ENCODE measurements around the gene RMRP.

Gene RMRP

DNA sequence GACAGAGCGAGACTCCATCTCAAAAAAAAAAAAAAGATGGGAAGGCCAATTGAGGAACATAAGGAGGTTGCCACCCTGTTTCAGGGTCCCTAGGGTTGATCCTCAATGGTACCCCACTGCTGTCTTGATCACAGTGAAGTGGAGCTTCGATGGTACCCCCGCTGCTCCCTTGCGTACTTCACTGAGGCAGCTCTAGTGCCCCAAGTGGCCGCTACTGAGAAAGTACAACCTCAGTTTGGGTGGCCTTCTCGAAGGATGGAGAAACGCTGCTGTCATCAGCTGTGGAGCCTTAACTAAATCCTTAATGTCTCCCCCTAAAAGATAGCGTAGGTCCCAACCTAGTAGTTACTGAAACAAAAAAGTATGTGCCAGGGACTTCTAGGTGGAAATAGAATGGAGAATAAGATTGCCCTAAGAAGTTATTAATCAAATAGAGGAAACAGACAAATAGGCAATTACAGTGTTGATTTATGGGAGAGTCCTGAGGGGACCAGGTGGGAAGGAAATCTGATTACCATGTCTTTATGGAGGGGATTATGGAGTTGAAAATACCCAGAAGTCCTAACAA, 46.5 kb downstream of the RMRP start:
- DNase-seq (ENCODE audit: extremely low read depth, low read depth): no peak
- no peak overlapping the region for H3K4me3 ChIP-seq (replicated peaks; ENCODE audit: low read depth, low read length)
- TF ChIP-seq, protein P1, sequence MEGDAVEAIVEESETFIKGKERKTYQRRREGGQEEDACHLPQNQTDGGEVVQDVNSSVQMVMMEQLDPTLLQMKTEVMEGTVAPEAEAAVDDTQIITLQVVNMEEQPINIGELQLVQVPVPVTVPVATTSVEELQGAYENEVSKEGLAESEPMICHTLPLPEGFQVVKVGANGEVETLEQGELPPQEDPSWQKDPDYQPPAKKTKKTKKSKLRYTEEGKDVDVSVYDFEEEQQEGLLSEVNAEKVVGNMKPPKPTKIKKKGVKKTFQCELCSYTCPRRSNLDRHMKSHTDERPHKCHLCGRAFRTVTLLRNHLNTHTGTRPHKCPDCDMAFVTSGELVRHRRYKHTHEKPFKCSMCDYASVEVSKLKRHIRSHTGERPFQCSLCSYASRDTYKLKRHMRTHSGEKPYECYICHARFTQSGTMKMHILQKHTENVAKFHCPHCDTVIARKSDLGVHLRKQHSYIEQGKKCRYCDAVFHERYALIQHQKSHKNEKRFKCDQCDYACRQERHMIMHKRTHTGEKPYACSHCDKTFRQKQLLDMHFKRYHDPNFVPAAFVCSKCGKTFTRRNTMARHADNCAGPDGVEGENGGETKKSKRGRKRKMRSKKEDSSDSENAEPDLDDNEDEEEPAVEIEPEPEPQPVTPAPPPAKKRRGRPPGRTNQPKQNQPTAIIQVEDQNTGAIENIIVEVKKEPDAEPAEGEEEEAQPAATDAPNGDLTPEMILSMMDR (IDR thresholded peaks at IDR 0.05; ENCODE audit: low read depth, low read length, missing control alignments): peak; percentile 76

DNA sequence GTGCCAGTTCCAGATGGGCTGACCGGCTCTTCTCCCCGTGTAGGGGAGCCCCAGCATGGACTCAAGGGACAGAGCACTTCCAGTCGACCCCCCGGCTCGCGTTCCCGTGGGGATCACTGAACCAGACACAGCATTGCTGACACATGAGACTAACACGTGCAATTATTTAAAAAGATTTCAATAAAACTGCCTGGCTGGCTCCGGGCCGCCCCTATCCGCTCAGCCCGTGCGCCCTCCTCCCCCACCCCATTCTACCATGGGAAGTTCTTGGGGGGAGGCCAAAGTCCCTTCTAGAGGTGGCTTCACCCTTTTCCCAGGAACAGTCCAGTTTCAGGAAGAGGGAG, 48.0 kb downstream of the RMRP start:
- DNase-seq (ENCODE audit: extremely low read depth, low read depth): no peak
- TF ChIP-seq, protein P1 (IDR thresholded peaks at IDR 0.05; ENCODE audit: low read depth, low read length, missing control alignments): no peak
- no peak overlapping the region for H3K4me3 ChIP-seq (replicated peaks; ENCODE audit: low read depth, low read length)

DNA sequence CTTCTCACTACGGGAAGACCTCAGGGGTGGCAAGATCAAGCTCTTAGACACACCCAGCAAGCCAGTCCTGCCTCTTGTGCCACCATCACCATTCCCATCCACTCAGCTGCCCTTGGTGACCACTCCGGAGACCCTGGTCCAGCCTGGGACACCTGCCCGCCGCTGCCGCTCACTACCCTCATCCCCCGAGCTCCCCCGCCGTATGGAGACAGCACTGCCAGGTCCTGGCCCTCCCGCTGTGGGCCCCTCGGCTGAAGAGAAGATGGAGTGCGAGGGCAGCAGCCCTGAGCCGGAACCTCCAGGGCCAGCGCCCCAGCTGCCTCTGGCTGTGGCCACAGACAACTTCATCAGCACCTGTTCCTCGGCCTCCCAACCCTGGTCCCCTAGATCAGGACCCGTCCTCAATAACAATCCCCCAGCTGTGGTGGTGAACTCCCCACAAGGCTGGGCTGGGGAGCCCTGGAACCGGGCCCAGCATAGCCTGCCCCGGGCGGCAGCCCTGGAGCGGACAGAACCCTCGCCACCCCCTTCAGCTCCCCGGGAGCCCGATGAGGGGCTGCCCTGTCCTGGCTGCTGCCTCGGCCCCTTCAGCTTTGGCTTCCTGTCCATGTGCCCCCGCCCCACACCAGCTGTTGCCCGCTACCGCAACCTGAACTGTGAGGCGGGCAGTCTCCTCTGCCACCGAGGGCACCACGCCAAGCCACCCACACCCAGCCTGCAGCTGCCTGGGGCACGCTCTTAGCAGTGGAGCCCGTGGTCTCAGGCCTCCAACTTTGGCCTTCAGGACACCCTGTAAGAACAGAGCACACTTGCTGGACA, 48.6 kb downstream of the RMRP start:
- H3K4me3 ChIP-seq (replicated peaks; ENCODE audit: low read depth, low read length): no peak overlapping the region
- TF ChIP-seq, protein P1 (IDR thresholded peaks at IDR 0.05; ENCODE audit: low read depth, low read length, missing control alignments): no peak
- no peak for DNase-seq (ENCODE audit: extremely low read depth, low read depth)

DNA sequence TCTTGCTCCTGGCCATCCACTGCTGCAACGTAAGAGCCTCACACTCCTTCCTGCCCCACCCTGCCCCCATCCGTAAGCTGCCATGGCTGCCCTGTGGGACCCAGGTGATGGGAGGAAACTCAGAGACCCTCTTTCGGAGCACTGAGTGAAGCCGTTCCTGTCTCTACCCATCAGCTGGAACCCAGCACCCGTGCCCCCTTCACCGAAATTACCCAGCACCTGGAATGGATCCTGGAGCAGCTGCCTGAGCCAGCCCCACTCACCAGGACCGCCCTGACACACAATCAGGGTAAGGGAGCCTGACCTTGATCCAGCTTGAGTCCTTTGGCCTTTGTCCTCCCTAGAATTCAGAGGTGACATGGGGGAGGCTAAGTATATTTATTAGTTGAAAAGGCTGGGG, 49.6 kb downstream of the RMRP start:
- DNase-seq (ENCODE audit: extremely low read depth, low read depth): no peak
- no peak overlapping the region for H3K4me3 ChIP-seq (replicated peaks; ENCODE audit: low read depth, low read length)
- TF ChIP-seq, protein P1 (IDR thresholded peaks at IDR 0.05; ENCODE audit: low read depth, low read length, missing control alignments): no peak
